Brain microvascular endothelial cell (primary cell): ENCODE data around the gene HECTD1.
"Not testable (repeated sequence)": the region's sequence is repeated elsewhere in the genome, so short reads cannot be mapped to it uniquely, and the experiment has no call there.

ENCODE experiments used
- DNase-seq: peaks from one replicate; pipeline ENCODE4 v3.0.0-alpha.2; 2020
- H3K27ac ChIP-seq: fragments of 250-450 bp; sonication (Bioruptor Pico); 2 replicates; pipeline ENCODE4 v1.5.1; 2020; ENCODE audit warnings: mild to moderate bottlenecking, moderate library complexity
- H3K27me3 ChIP-seq: fragments of 250-450 bp; sonication (Bioruptor Pico); replicated peaks from 2 replicates; pipeline ENCODE4 v1.5.1; 2020; ENCODE audit warnings: mild to moderate bottlenecking
- H3K36me3 ChIP-seq: fragments of 250-450 bp; sonication (Bioruptor Pico); replicated peaks from 2 replicates; pipeline ENCODE4 v1.5.1; 2020; ENCODE audit warnings: mild to moderate bottlenecking
- H3K4me3 ChIP-seq: 2 replicates; pipeline ENCODE4 v1.5.1; 2011; ENCODE audit warnings: low read depth, mild to moderate bottlenecking, control low read depth, low read length, moderate library complexity
- in situ Hi-C: cut with HindIII; loops from 2 replicates; pipeline ENCODE4 v1.10.0; 2017; ENCODE audit warnings: low sequenced_read_pairs, low pct_ligation_motif_present
- TF ChIP-seq, protein P1 (sequence below): IDR thresholded peaks from 2 replicates; pipeline ENCODE4 v1.5.1; 2011; ENCODE audit warnings: low read depth, mild to moderate bottlenecking, moderate library complexity, low read length, control low read depth, inconsistent platforms; ENCODE audit errors: missing control alignments

Gene HECTD1

DNA sequence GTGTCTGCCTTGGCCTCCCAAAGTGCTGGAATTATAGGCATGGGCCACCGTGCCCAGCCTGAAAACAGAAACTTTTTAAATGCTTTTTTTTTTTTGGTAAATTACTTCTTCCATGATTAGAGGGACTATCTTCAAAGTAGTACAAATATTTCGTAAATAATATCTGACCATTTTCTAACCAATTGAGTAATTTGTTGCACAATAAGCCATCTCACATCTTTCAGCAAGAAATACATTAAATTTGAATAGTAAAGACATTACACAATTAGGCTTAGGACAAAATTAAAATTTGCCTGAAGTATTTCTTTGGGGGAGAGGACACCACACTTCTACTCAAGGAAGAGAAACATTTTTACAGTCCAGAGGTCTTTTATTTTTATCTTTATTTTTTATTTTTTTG is 96.7 kb downstream of the HECTD1 start:
- DNase-seq: no peak
- TF ChIP-seq, protein P1, sequence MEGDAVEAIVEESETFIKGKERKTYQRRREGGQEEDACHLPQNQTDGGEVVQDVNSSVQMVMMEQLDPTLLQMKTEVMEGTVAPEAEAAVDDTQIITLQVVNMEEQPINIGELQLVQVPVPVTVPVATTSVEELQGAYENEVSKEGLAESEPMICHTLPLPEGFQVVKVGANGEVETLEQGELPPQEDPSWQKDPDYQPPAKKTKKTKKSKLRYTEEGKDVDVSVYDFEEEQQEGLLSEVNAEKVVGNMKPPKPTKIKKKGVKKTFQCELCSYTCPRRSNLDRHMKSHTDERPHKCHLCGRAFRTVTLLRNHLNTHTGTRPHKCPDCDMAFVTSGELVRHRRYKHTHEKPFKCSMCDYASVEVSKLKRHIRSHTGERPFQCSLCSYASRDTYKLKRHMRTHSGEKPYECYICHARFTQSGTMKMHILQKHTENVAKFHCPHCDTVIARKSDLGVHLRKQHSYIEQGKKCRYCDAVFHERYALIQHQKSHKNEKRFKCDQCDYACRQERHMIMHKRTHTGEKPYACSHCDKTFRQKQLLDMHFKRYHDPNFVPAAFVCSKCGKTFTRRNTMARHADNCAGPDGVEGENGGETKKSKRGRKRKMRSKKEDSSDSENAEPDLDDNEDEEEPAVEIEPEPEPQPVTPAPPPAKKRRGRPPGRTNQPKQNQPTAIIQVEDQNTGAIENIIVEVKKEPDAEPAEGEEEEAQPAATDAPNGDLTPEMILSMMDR: no peak
- H3K27ac ChIP-seq: no peak overlapping the region
- no peak overlapping the region for H3K4me3 ChIP-seq
- H3K36me3 ChIP-seq: peaks cover 46% of the 10 kb centered on the region
- H3K27me3 ChIP-seq: no peaks in the 10 kb centered on the region
- in situ Hi-C loops: no loop called here

DNA sequence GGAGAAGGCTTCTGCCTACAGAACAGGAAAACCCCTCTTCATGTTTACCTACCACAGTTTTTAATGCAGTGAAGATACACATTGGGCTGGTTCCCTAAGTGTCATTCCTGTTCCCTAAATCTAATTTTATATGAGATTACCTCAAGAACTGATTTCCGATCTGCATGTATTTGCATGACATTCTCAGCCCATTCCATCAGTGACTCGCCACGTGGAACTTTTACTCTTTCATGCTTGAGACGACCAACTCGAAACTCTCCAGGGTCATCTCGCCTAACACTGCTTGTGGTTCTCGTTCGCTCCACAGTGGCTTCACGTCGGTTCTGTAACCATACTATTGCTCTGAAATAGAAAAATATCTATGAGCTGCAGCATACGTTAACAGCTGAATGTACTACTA is 98.3 kb downstream of the HECTD1 start:
- Histone ChIP-seq H3K27me3 (no peaks in the 10 kb centered on the region), H3K4me3 (no peak overlapping the region), H3K27ac (no peak overlapping the region), H3K36me3 (peaks cover 54% of the 10 kb centered on the region)
- DNase-seq: no peak
- TF ChIP-seq, protein P1: no peak
- in situ Hi-C loops: no loop called here

DNA sequence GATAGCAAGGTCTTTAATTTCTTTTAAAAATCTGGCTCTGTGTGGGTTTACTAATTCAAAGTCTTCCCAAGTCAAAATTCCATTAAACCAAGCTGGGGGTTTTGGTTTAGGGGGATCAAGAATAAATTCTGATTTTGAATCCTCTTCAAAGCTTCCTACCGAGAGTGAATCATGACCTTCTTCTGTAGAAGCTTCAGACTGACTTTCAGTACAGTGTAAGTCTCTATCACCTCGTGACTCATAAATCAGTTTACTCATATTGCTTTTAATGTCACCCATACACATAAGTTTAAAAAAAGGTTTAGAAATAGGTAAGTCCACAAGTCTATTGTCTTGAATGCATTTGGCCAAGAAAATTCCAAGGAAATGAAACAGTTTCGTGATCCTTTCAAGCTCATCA is 100.8 kb downstream of the HECTD1 start:
- Histone ChIP-seq H3K4me3 (no peak overlapping the region), H3K36me3 (peaks cover 54% of the 10 kb centered on the region), H3K27me3 (no peaks in the 10 kb centered on the region), H3K27ac (no peak overlapping the region)
- TF ChIP-seq, protein P1: no peak
- in situ Hi-C loops: no loop called here
- DNase-seq: no peak

DNA sequence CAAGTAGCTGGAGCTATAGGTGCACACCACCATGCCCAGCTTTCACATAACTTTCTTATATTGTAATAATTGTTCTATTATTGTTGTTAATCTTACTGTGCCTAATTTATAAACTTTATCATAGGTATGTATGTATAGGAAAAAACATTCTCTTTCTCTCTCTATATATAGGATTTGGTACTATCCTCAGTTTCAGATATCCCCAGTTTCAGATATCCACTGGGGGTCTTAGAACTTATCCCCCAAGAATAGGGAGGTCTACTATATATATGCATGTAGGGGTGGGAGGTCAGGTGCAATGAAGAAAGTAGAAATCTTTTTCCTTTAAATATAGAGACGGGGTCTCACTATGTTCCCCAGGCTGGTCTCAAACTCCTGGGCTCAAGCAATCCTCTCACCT is 110.5 kb downstream of the HECTD1 start:
- Histone ChIP-seq H3K27me3 (no peaks in the 10 kb centered on the region), H3K27ac (no peak overlapping the region), H3K4me3 (no peak overlapping the region), H3K36me3 (peaks cover 12% of the 10 kb centered on the region)
- in situ Hi-C loops: no loop called here
- no peak for DNase-seq
- TF ChIP-seq, protein P1: no peak

DNA sequence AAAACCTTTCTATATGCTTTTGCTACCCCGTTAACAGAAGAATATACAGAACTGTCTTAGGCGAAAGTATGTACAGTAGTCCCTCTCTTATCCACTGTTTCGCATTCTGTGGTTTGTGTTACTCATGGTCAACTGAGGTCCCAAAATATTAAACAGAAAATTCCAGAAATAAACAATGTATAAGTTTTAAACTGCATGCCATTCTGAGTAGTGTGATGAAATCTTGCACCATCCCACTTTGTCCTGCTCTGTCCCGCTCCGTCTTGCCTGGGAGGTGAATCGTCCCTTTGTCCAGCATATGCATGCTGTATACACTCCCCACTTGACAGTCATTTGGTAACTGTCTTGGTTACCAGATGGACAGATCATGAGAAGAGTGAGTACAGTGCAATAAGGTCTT is 111.3 kb downstream of the HECTD1 start:
- DNase-seq: peak; percentile 43
- no peak overlapping the region for H3K27ac ChIP-seq
- in situ Hi-C loops: no loop called here
- H3K27me3 ChIP-seq: no peaks in the 10 kb centered on the region
- TF ChIP-seq, protein P1: no peak
- H3K4me3 ChIP-seq: no peak overlapping the region
- H3K36me3 ChIP-seq: peaks cover 12% of the 10 kb centered on the region

DNA sequence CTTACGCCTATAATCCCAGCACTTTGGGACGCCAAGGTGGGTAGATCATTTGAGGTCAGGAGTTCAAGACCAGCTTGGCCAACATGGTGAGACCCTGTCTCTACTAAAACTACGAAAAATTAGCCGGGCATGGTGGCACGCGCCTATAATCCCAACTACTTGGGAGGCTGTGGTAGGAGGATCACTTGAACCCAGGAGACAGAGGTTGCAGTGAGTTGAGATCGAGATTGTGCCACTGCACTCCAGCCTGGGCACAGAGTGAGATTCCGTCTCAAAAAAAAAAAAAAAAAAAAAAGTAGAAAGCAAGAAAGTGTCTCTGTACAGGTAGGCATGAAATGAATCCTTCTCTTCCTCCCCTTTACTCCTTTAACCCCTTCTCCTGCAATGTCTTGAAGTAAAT is 111.8 kb downstream of the HECTD1 start:
- H3K4me3 ChIP-seq, DNase-seq, H3K27ac ChIP-seq, in situ Hi-C loops, H3K27me3 ChIP-seq: not testable (repeated sequence)
- peaks cover 11% of the 10 kb centered on the region for H3K36me3 ChIP-seq

DNA sequence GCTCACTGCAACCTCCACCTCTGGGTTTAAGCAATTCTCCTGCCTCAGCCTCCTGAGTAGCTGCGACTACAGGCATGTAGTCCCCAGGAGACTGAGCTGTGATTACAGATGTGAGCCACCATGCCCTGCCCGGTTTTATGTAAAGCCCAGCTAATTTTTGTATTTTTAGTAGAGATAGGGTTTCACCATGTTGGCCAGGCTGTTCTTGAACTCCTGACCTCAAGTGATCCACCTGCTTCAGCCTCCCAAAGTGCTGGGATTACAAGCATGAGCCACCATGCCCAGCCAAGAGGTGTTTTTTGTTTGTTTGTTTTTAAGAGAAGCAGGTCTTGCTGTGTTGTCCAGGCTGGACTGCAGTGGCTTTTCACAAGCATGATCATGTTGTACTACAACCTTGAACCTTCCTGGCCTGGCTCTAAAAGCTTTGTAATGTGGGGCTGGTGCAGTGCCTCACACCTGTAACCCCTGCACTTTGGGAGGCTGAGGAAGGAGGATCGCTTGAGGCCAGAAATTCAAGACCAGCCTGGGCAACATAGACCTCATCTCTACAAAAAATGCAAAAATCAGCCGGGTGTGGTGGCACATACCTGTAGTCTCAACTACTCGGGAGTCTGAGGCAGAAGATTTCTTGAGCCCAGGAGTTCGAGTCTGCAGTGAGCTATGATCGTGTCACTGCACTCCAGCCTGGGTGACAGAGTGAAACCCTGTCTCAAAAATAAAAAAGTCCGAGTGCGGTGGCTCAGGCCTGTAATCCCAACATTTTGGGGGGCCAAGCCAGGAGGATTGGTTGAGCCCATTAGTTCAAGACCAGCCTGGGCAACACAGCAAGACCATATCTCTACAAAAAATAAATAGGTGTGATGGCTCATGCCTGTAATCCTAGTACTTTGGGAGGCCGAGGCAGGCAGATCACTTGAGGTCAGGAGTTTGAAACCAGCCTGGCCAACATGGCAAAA is 113.4 kb downstream of the HECTD1 start:
- H3K27me3 ChIP-seq, in situ Hi-C loops, H3K4me3 ChIP-seq, H3K36me3 ChIP-seq, H3K27ac ChIP-seq, DNase-seq: not testable (repeated sequence)
